ENCODE data around the gene WT1. TPM values are rescaled to one million over a fixed set of nuclear protein-coding genes. Genes with fewer than 3 reads are reported as not detected.
A peak's percentile ranks its signal among the peaks of the same experiment; 100 is the strongest.

Gene WT1
- total and polyA plus RNA-seq, 10 of the 15 experiments (the other 5 are each of a cell fraction or from before 2014, with no cell fraction given): 0.07 to 0.37 (median 0.08) TPM; not detected in 7

- POLR2A ChIA-PET: no interaction called here
- intact Hi-C loops (cut with micrococcal nuclease; ENCODE audit: unreplicated experiment) (no loop called here), in situ Hi-C loops (cut with MboI) (no loop called here)
- H3K79me2 ChIP-seq (ENCODE audit: control insufficient read depth, insufficient read depth, low read length): no peaks in the 10 kb centered on the region
- FAIRE-seq (no peak), DNase-seq (ENCODE audit: low read depth, low spot score) (no peak), ATAC-seq (no peak)
- no peaks in the 10 kb centered on the region for H3K9me3 ChIP-seq (replicated peaks; ENCODE audit: control insufficient read depth, insufficient read depth, low read length)
- 37% methylated on average over 5 of the region's 5 CpGs for WGBS (ENCODE audit: insufficient coverage, insufficient replicate concordance, low lambda C conversion rate, missing lambda C conversion rate)
- H3K4me2 ChIP-seq (ENCODE audit: control insufficient read depth, insufficient read depth): no peak overlapping the region
- SMC1A ChIA-PET (ENCODE audit: uncharacterized antibody, unreplicated experiment): no interaction called here
- RAD21 ChIA-PET (ENCODE audit: unreplicated experiment): no interaction called here
- H3K27ac ChIP-seq (ENCODE audit: control insufficient read depth, insufficient read depth): no peak overlapping the region
- no peak overlapping the region for H3K9ac ChIP-seq (ENCODE audit: control insufficient read depth, insufficient read depth, low read length)
- H3K36me3 ChIP-seq (ENCODE audit: control insufficient read depth in 2 of 2, insufficient read depth in 2 of 2, low read length in 1 of 2): no peaks in the 10 kb centered on the region
- CTCF ChIA-PET: no interaction called here
- no TSS peak for BruUV-seq (replicated peaks)
- H3K4me3 ChIP-seq: no peak overlapping the region
- TF ChIP-seq NRF1 (conservative IDR thresholded peaks at IDR 0.05; ENCODE audit: low read depth, low read length): no peak
- no peak overlapping the region for H2AFZ ChIP-seq (ENCODE audit: control insufficient read depth, low read depth, low read length)
- H3K4me1 ChIP-seq (ENCODE audit: control insufficient read depth, insufficient read depth, low read length): no peaks in the 10 kb centered on the region
- no peaks in the 10 kb centered on the region; a peak in 1 of 4 replicates for H3K27me3 ChIP-seq (replicated peaks in 1 of 2; ENCODE audit: control insufficient read depth in 2 of 2, insufficient read depth in 2 of 2, low read length in 1 of 2)
- no peaks in the 10 kb centered on the region for H4K20me1 ChIP-seq (ENCODE audit: control insufficient read depth, insufficient read depth)
These were observed 90.4 kb downstream of the WT1 start for GRCh38 chr11:32344946-32345345.

- no peaks in the 10 kb centered on the region for H3K4me1 ChIP-seq (ENCODE audit: control insufficient read depth, insufficient read depth, low read length)
- H3K9ac ChIP-seq (ENCODE audit: control insufficient read depth, insufficient read depth, low read length): no peak overlapping the region
- in situ Hi-C loops (cut with MboI) (no loop called here), intact Hi-C loops (cut with micrococcal nuclease; ENCODE audit: unreplicated experiment) (no loop called here)
- CTCF ChIA-PET: interaction anchor here (0.6 to 1.2 kb wide), 5 partner anchors 18 to 46 kb away, joined by 3 to 4 read pairs (median 4); no protein-coding TSS in a partner anchor
- SMC1A ChIA-PET (ENCODE audit: uncharacterized antibody, unreplicated experiment): interaction anchor here (0.8 to 1.7 kb wide), 6 partner anchors 13 to 178 kb away, joined by 3 to 8 read pairs (median 4); no protein-coding TSS in a partner anchor
- WGBS (ENCODE audit: insufficient coverage, insufficient replicate concordance, low lambda C conversion rate, missing lambda C conversion rate): 32% methylated on average over 3 of the region's 3 CpGs
- DNase-seq (ENCODE audit: low read depth, low spot score): no peak
- no peaks in the 10 kb centered on the region for H3K9me3 ChIP-seq (replicated peaks; ENCODE audit: control insufficient read depth, insufficient read depth, low read length)
- H3K36me3 ChIP-seq (ENCODE audit: control insufficient read depth in 2 of 2, insufficient read depth in 2 of 2, low read length in 1 of 2): no peaks in the 10 kb centered on the region
- H3K4me2 ChIP-seq (ENCODE audit: control insufficient read depth, insufficient read depth): no peak overlapping the region
- no peaks in the 10 kb centered on the region for H3K79me2 ChIP-seq (ENCODE audit: control insufficient read depth, insufficient read depth, low read length)
- no peak overlapping the region for H2AFZ ChIP-seq (ENCODE audit: control insufficient read depth, low read depth, low read length)
- POLR2A ChIA-PET: interaction anchor here (0.8 to 1.4 kb wide), 3 partner anchors 12 to 47 kb away, joined by 3 to 5 read pairs (median 3); no protein-coding TSS in a partner anchor
- RAD21 ChIA-PET (ENCODE audit: unreplicated experiment): interaction anchor here (0.8 to 1.5 kb wide), 3 partner anchors 16 to 78 kb away, joined by 3 to 7 read pairs (median 3); no protein-coding TSS in a partner anchor
- no TSS peak for BruUV-seq (replicated peaks)
- H3K27ac ChIP-seq (ENCODE audit: control insufficient read depth, insufficient read depth): no peak overlapping the region
- H3K27me3 ChIP-seq (replicated peaks in 1 of 2; ENCODE audit: control insufficient read depth in 2 of 2, insufficient read depth in 2 of 2, low read length in 1 of 2): no peaks in the 10 kb centered on the region; a peak in 1 of 4 replicates
- no peak for FAIRE-seq
- H4K20me1 ChIP-seq (ENCODE audit: control insufficient read depth, insufficient read depth): no peaks in the 10 kb centered on the region
- H3K4me3 ChIP-seq: no peak overlapping the region
- ATAC-seq: peak; percentile 76
- TF ChIP-seq E2F8 (IDR thresholded peaks at IDR 0.05; ENCODE audit: low read depth, partially characterized antibody) (no peak), CBFB (IDR thresholded peaks at IDR 0.05; ENCODE audit: low read depth) (no peak), MXI1 (IDR thresholded peaks at IDR 0.05; ENCODE audit: low read depth, low read length) (no peak), RAD51 (IDR thresholded peaks at IDR 0.05) (no peak), ZNF622 (IDR thresholded peaks at IDR 0.05) (no peak), JUND (IDR thresholded peaks at IDR 0.05; ENCODE audit: low read depth, low read length) (no peak), ELK1 (IDR thresholded peaks at IDR 0.05; ENCODE audit: low read depth, low read length) (no peak), MLLT1 (IDR thresholded peaks at IDR 0.05) (no peak), ZZZ3 (IDR thresholded peaks at IDR 0.05; ENCODE audit: control insufficient read depth, insufficient read length, low read depth) (no peak), MYC (IDR thresholded peaks at IDR 0.05; ENCODE audit: insufficient read depth, insufficient read length, insufficient replicate concordance, low read length, severe bottlenecking) (no peak)
These were observed 91.9 kb downstream of the WT1 start for GRCh38 chr11:32343325-32344008.

All from GM12878 (cell line).